ENCODE results near the gene TNS3. TPM values are rescaled to one million over a fixed set of nuclear protein-coding genes. Genes with fewer than 3 reads are reported as not detected.

Gene TNS3
- total RNA-seq, 1 donor from 2014 or later = 452 TPM

DNA sequence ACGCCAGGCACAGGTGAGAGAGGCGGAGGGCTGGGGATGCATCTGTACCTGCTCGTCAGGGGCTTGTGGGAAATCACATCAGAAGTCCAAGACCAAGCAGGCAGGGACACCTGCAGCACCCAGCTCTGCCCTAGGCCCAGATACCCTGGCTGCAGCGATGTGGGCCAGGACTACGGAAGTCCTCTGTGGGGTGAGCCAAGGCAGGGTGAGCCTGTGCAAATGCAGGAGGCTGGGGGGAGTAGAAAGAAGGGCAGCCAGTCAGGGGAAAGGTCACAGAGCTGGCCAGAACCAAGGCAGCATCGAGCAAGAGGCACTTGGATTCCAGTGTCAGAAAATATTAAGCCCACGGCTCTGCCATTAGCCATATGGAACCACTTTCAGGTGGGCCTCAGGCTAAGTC lies 85.2 kb downstream of the TNS3 start:
- Mint-ChIP-seq H3K4me3 (no peak overlapping the region), H3K36me3 (peaks cover 13% of the 10 kb centered on the region), H3K27me3 (ENCODE audit: low read depth) (no peaks in the 10 kb centered on the region), H3K9me3 (no peaks in the 10 kb centered on the region), H3K27ac (peak overlapping the region; percentile 92), H3K4me1 (peaks cover 82% of the 10 kb centered on the region)
- DNase-seq (ENCODE audit: low spot score in 2 of 2, unreplicated experiment in 2 of 2) = no peak
- TF ChIP-seq, protein P1, sequence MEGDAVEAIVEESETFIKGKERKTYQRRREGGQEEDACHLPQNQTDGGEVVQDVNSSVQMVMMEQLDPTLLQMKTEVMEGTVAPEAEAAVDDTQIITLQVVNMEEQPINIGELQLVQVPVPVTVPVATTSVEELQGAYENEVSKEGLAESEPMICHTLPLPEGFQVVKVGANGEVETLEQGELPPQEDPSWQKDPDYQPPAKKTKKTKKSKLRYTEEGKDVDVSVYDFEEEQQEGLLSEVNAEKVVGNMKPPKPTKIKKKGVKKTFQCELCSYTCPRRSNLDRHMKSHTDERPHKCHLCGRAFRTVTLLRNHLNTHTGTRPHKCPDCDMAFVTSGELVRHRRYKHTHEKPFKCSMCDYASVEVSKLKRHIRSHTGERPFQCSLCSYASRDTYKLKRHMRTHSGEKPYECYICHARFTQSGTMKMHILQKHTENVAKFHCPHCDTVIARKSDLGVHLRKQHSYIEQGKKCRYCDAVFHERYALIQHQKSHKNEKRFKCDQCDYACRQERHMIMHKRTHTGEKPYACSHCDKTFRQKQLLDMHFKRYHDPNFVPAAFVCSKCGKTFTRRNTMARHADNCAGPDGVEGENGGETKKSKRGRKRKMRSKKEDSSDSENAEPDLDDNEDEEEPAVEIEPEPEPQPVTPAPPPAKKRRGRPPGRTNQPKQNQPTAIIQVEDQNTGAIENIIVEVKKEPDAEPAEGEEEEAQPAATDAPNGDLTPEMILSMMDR (IDR thresholded peaks at IDR 0.05; ENCODE audit: unreplicated experiment) = no peak

DNA sequence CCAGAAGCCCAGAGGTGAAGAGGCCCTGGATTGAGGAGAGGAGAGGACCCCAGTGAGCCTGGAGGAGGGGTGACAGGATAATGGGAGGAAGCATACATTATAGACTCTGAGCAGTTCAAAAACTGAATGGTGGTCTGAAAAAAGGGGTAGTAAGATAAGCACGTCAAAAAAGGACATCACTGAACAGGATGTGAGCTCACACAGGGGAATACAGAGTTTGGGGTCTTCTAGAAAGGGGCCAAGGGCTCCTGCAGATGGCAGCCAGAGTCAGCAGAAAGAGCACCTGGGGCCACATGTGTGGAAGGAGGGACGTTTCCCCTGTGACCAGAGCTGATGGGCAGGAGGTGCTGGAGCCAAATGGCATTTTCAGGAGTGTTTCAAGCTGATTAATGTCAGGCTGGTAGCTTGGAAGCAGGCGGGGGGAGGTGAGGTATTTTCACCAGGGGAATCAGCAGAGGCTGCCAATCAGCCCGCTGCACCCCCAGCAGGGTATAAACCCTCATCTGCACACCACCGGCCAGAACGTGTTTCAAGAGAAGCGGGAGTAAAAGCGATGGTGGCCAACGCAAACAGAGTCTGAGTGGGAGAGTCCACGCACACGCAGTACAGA lies 85.8 kb downstream of the TNS3 start:
- TF ChIP-seq, protein P1 (IDR thresholded peaks at IDR 0.05; ENCODE audit: unreplicated experiment) = no peak
- Mint-ChIP-seq H3K4me3 (no peak overlapping the region), H3K9me3 (no peaks in the 10 kb centered on the region), H3K36me3 (peaks cover 13% of the 10 kb centered on the region), H3K4me1 (peaks cover 82% of the 10 kb centered on the region), H3K27me3 (ENCODE audit: low read depth) (no peaks in the 10 kb centered on the region), H3K27ac (peak overlapping the region; percentile 92)
- DNase-seq (ENCODE audit: low spot score in 2 of 2, unreplicated experiment in 2 of 2) = no peak

DNA sequence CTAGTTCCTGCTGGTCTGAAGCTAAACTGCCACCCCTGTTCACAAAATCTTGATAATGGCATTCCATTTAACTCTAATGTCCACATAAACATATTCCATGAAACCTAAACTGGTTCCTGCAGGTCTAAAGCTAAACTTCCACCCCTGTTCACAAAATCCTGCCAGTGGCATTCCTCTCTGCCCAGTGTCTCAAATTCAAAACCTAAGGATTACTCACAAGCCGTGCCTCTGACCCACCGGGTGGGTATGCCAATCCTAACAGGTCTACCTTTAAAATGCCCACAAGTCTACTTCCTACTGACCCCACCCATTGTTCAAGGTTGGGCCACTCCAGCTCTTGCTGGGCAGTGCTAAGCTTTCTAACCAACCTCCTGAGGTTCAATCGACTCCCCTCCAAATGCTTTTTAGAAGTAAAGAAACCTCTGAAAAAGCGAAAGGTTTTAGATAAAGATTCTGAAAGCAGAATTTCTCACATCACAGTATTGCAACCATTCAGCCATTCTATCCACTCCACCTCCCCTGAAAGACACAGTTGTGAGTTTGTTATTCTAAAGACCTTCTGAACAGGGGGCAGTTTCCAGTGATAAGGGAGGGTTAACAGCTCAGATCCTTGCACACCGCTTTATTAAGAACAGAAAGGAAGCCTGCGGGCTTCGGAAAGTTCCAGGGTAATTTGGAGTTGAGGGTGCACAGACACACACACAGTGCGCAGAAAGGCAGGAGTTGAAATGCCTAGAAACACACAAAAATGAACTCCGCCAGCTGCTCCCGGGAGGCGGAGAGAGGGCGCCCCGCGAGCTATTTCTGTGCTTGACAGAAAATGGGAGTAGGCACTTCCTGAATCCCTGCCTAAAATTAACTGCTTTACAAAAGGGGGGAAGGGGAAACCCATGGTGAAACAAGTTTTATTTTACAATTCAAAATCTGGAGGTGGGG lies 87.7 kb downstream of the TNS3 start:
- Mint-ChIP-seq H3K4me1 (peaks cover 77% of the 10 kb centered on the region), H3K4me3 (peak overlapping the region; percentile 30), H3K27ac (peak overlapping the region; percentile 95), H3K27me3 (ENCODE audit: low read depth) (no peaks in the 10 kb centered on the region), H3K9me3 (no peaks in the 10 kb centered on the region), H3K36me3 (peaks cover 10% of the 10 kb centered on the region)
- DNase-seq (ENCODE audit: low spot score in 2 of 2, unreplicated experiment in 2 of 2) = no peak
- TF ChIP-seq, protein P1 (IDR thresholded peaks at IDR 0.05; ENCODE audit: unreplicated experiment) = no peak

DNA sequence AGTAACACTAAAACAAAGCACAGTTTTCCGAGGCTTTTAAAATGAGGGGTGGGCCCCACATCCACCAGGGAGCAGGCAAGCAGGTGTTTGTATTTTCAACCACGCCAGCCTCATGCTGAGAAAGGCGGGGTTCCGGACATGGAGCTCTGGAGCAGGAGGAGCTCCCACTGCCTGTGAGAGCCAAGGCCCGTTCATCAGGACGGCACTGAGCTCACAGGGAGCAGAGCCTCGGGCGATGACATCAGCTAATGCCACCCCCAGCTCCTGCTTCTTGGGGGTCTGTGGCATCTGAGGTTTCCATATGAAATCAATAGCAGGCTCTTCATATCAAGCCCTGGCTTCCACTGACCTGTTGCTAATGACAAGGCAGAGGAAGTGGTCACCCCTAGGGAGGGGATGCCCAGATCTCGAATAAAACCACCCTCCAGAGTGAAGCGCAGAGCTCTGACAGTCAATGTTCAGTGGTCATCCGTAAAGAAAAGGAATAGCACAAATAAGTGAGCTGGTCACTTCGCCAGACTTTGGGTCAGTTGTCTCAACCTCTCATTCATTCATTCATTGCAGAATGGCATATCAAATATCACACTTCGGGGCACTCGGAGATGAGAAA lies 89.1 kb downstream of the TNS3 start:
- TF ChIP-seq, protein P1 (IDR thresholded peaks at IDR 0.05; ENCODE audit: unreplicated experiment) = no peak
- H3K4me3 Mint-ChIP-seq = no peak overlapping the region
- H3K27me3 Mint-ChIP-seq (ENCODE audit: low read depth) = no peaks in the 10 kb centered on the region
- H3K4me1 Mint-ChIP-seq = peaks cover 78% of the 10 kb centered on the region
- no peak for DNase-seq (ENCODE audit: low spot score in 2 of 2, unreplicated experiment in 2 of 2)
- H3K27ac Mint-ChIP-seq = peak overlapping the region; percentile 92
- H3K9me3 Mint-ChIP-seq = no peaks in the 10 kb centered on the region
- H3K36me3 Mint-ChIP-seq = peaks cover 10% of the 10 kb centered on the region

DNA sequence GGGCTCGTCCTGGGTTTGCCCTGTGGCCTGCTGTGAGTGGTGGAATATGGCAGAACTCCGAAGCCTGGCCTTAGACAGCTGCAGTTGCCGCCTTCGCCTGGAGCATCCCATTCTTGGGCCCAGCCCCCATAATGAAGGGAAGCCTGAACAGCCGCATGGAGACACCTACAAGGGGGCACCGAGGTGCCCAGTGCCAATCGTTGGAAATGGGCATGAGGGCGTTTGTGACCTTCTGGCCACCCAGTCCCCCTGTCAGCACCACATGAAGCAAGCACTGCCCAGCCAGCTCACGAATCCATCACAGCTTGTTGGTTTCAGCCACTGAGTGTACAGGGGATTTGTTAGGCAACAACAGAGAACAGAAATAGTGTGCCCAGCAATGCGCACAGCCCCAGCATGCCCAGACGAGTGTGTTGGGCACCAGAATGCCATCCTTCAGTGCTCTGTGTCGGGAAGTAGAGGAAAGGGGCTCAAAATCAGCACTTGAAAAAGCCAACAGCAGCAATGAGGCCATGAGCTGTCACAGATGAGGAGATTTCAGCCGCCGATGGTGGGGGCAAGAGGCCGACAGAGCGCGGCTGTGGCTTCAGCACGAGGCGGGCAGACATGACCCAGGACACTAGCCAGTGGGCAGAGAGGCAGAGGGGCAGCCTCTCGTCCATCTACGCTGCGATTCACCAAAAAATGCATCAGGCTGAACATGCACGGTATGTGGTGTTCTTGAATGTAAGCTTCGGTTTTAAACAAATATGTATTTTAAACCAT lies 91.2 kb downstream of the TNS3 start:
- H3K27ac Mint-ChIP-seq = peak overlapping the region; percentile 78
- H3K36me3 Mint-ChIP-seq = peaks cover 10% of the 10 kb centered on the region
- TF ChIP-seq, protein P1 (IDR thresholded peaks at IDR 0.05; ENCODE audit: unreplicated experiment) = no peak
- peaks cover 69% of the 10 kb centered on the region for H3K4me1 Mint-ChIP-seq
- H3K4me3 Mint-ChIP-seq = no peak overlapping the region
- no peak for DNase-seq (ENCODE audit: low spot score in 2 of 2, unreplicated experiment in 2 of 2)
- no peaks in the 10 kb centered on the region for H3K27me3 Mint-ChIP-seq (ENCODE audit: low read depth)
- H3K9me3 Mint-ChIP-seq = no peaks in the 10 kb centered on the region

Measured in mesothelial cell of epicardium (in vitro differentiated cells).